NCI-H2081 treated with DMSO at 0.1 percent for 48 hours (cell line): ENCODE results near the gene CDH13.

Source experiments
- DNase-seq: peaks from one replicate; lab custom pipeline; 2025; lab: John Stamatoyannopoulos, UW

The CDH13 gene

DNA sequence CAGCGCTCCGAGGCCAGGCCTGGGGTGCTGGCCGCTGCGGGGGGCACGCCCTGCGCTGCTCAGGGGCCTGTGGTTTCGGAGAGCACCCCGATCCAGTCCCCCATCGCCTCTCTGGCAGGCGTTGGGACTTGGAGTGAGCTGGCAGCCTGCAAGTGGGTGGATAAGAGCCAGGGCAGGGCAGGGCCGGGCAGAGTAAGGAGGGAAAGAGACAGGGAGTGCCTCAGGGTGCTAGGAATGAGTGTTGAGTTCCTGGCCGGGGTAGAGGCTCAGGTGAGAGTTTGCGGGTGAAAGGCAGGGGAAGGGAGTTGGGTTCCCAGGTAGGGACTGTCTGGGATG, 1.3 kb downstream of the CDH13 start:
- DNase-seq: no peak

DNA sequence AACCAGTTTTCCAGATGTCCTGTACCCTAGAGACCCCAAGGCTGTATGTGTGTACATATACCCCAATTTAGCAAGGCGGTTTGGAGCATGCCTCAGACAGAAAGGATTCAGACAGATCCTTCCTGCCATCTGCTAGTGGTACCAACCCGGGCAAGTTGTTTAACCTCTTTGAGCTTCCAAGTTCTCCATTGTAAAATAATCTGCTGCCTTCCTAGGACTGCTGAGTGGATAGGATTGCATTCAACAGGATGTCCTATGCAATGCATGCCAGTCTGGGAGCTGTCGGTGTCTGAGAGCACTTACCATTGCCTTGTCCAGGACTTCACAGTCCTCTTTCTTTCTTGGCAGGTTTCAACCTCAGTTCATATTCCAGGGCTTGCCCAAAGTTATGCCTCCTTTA, 1.9 kb downstream of the CDH13 start:
- no peak for DNase-seq

DNA sequence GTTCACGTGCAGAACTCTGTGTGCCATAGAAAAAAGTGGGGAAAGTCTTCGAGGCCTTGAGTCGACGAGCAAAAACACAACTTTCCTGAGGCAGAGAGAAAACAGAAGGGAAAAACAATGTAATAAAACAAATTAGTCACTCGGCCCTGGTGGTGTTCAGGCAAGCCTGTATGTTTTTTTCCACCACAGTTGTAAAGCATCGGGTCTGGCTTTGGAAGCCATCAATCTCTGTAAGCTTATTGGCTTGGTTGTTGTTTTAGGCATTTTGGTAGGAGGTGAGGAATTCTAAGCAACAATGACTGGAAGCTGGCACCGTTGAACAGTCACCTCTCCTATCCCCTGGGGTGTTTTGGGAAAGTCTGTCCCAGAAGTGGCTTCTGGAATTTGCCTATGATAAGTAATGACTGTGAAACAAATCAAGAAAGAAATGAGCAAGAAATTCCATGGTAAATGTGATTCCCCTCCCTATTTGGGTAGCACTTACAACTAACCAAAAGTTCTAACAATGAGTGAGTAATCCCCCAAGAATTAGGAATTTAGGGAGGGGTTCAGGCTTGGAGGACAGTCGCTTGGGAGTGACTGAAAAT, 2.8 kb downstream of the CDH13 start:
- DNase-seq: no peak

DNA sequence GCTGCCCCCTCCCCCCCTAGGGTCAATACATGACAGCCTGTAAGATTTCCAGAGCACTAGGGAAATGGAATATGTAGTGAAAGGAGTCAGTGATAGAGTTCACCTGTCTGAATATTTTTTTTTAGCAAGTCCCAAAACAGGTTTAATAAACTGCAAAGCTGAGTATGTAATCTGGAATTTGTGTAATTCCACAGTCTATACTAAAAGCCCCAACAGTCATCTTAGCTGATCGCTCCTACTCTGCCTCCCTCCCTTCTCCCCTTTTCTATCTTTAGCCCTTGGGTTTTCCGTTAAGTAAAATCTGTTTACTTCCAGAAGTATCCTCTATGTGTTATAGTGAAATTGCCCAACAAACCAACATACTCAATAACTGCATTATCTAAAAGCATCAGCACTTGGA, 3.5 kb downstream of the CDH13 start:
- no peak for DNase-seq

DNA sequence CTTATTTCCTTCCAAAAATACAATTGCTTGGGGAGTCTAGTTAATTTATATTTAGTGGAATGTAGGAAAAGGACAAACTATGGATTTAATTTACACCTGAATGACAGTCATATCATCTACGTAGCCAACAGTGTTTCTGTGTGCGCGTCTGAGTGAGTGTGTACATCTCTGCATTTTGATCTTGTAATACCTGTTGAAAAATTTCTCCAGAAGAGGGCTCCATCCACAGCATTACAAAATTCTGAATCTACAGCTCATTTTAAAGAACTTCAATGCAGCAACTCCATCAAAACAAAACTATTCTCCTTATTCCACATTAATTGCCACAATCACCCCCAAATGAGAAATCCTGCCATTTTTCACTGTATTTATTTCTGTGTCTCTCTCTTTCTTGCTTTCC, 3.9 kb downstream of the CDH13 start:
- DNase-seq: no peak

DNA sequence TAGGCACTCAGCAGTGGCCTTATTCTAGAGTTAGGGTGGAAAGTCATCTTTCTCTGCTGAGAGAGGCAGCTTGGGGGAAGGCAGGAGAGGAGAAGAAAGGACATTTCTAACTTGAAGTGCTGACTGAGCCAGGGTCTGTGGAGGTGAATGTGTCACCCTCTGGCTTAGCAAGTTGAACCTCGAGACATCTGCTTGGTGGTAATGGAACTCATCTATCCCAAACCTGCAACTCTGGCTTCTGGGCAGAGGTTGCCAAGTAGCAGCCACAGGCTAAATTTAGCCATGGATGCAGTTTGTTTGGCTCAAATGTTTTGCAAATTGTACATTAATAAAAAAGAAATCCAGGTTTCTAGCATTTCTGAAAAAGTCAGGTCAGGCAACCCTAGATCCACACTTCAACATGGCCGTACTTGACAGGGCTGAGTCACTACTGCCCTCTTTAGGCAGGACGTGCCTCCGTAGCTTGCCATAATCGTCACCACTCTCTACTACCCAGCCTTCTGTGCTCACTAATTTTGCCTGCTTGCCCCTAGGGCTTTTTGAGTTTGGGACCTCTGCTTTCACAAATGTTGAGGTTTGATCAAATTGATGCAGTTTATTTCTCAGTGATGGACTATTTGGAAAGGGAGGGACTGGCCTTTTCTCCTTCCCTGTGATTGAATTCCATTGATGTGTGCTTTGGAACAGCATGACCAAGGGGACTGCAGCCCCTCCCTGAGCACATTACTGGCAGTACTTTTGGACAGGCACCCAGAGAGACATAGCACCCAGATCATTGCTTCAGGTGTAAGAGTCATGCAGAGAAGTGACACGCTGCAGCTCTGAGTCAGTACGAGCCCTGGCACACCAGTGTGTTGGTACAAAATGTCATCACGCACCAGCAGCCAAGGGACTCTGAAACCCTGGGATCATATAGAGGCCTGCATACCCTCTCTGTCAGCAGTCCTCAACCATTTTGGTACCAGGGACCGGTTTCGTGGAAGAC, 5.2 kb downstream of the CDH13 start:
- no peak for DNase-seq

DNA sequence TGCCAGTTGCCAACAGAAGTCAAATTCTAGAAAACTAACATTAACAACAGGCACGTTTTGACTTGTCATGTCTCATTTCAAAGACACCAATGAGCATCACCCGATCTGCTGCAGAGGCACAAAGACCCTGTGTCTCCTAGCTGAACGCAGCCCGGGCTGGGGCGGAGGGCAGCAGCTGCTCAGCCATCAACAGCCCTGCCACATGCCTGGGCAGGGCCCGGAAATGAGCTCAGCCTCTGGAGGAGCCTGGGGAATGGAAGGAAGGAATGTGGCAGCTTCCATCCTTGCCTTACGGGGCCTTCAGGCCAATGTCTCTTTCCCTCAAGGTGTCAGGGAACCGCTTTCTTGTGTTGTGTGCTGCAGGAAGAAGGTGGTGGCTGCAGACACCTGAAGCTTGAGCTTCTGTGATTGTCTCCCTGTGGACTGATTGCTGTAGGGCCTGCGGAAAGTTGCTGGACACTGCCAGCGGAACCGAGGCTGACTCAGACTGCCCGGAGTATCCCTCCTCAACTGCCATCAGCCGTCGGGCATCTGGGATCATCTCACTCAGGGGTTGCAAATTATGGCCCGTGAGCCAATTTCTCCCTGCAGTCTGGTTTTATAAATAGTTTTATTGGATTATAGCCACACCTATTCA, 7.3 kb downstream of the CDH13 start:
- DNase-seq: no peak

DNA sequence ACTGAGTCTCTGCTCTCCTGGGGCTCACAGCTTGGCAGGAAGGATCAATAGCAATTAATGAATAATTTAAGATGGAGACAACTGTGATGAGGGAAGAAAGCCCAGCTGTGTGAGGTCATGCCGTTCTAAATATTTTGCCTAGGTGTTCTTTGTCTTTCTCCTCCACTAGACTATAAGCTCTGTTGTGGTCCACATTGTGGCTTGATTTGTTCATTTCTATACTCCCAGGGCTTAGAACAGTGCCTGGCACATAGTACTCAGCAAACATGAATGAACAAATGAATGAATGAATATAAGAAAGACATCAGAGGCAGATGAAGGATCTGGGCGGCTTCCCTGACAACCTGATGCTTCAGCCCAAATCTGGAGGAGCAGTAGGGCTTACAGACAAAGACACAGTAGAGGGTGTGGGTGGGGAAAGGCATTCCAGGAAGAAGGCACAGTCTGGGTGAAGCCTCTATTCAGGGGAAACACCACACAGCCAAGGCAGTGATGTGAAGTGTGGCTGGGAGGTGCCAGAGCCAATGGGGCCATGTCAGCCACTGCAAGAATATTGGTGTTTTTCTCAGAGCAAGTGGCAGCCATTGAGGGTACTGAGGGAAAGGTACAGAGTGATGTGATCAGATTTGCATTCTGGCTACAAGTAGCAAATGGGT, 8.3 kb downstream of the CDH13 start:
- no peak for DNase-seq

DNA sequence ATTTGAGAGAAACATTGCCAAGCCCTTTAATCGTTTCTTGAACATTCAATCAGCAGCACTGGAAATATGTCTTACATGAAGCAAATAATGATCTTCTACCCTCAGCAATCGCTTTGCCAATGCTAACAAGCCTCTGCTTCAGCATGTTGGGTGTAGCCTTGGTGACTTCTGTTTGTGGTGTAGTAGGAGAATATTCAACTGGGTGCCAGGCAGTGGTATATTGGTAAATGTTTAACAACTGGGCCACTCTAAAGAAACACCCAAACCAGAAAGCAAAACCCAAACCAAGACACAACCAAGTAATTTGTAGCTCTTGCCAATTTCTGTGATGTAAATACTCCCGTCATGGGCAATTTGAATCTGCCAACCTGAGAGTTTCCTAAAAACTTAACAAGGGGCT, 9.7 kb downstream of the CDH13 start:
- DNase-seq: no peak

DNA sequence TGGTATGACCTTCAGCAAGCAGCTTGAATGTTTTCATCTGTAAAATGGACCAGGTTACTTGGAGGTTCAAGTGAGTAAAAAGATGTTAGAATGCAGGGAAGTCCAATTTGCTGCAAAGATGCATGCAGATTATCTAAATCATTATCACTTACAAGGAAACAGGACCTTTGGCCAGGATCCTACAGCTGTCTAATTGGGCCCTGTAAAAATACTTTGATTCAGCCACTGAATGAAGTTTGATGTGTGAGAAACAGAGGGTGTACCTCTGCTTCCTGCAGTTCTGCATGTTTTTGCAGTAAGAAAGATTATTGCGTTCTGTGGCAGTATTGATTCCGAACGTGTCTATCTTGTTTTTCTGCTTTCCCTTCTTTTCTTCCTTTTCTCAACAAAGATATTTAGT, 10.2 kb downstream of the CDH13 start:
- no peak for DNase-seq

DNA sequence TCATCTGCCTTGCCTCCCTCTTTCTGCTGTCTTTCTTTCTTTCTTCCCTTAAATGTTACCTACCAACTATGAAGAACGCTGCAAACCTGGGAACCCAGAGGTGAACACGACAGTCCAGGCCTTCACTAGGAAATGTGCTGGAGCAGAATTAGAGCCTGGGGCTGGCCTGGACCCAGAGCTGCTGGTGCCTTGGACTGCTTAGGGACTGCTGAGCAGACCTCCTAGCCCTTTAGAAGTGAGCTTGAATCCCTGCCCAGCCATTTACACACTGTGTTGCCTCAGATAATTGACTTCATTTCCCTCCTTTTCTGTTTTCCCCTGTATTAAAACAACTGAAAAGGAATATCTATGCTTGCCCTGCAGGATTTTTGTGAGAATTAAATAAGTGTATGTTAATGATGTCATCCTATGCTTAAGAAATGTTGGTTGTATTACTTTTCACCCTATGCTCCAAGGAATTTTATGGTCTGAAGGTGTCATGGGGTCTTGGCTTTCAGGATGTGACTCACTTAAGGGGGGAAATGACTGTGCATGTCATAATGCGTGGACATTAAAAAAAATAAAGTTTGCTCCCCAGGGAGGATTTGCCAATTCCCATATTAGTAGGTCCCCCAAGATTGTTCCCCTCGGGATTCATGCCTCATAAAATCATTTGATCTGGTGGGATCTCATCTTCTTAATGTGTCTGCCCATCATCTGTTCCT, 11.5 kb downstream of the CDH13 start:
- no peak for DNase-seq

DNA sequence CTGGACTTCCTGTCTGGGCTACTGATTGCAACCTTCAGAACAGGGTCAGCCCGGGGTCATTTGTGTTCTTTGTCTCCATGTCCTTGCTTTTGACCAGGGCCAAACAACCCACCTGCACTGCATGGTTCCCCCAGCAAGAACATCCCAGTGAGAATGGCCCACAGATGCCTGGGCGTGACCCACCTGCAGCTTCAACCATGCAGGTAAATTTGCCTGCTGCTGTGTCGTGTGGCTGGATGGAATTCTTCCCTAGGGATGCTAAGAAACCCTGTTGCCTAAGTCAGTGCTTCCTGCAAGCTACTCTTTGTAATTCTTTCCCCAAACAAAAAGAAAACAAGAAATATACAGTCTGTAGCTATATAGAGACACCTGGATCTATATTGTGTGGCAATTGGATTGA, 12.5 kb downstream of the CDH13 start:
- DNase-seq: no peak

DNA sequence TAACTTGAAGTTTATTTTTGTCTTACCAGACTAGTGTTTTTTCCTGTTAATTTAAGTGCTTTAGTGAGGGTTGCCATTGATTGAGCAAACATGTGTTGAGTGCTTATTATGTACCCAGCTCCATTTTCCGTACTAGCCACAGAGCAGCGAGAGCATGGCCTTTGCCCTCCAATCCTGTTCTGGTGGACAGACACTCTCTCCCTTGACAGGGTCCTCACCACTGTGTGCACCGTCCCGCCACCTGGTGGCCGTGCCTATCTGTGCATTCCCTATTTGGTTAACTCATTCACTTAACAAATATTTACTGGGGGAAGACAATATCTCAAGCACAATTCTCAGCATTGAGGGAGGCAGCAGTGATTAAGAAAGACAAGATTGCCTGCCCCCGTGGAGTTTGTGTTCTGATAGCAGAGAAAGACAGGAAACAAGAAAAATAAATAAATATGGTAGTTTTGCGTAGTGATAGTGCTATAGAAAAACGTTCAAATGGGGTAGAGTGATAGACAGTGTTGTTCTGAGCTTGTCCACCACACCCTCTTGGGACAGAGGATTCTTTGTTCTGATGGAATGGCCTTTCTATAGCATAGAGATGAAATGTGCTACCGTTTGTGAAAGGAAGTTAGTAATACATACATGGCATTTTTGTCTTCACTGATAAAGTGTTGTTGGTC, 13.0 kb downstream of the CDH13 start:
- DNase-seq: no peak

DNA sequence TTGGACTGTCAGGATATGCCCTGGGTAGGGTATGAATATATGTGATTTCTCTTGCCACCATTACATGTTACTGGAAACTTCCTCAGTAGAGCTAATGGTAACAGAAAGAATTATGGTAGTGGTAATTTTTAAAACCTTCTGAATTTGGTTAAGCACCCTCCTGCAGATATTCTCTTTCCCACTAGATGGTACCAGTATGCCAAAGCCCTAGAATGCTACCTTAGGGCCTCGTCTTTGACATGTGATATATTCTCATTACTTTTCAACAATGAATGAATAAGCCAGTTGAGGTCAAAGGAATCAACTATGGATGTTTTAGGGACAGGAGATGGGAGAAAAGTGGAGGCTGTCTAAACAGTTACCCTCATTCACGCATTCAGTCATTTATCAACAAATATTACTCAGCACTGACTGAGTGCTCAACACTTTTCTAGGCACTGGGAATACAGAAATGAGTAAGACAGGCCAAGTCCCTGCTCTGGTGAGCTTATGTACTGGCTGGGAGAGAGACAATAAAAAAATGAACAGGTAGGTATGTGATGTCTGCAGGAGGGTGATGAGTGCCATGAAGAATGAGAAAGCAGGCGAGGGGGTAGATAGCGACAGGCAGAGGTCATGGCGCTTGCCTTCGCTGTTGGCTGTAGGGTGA, 14.7 kb downstream of the CDH13 start:
- no peak for DNase-seq

DNA sequence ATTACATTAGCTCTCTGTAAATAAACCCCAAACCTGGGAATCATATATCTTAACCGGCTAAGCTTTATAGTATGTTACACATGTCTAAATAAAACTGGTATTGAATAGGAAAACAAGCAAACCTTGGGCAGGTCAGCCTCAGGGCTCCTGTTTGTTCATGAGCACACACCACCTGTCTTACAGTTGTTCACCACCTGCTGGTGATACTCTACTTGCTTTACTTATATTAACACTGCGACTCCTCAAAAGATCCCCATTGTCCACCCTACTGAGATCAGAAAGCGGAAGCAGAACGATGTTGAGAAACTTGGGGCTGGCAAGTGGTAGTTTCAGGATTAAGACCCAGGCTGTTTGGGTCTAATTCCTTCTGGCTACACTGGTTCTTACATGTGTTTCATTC, 16.4 kb downstream of the CDH13 start:
- DNase-seq: no peak

DNA sequence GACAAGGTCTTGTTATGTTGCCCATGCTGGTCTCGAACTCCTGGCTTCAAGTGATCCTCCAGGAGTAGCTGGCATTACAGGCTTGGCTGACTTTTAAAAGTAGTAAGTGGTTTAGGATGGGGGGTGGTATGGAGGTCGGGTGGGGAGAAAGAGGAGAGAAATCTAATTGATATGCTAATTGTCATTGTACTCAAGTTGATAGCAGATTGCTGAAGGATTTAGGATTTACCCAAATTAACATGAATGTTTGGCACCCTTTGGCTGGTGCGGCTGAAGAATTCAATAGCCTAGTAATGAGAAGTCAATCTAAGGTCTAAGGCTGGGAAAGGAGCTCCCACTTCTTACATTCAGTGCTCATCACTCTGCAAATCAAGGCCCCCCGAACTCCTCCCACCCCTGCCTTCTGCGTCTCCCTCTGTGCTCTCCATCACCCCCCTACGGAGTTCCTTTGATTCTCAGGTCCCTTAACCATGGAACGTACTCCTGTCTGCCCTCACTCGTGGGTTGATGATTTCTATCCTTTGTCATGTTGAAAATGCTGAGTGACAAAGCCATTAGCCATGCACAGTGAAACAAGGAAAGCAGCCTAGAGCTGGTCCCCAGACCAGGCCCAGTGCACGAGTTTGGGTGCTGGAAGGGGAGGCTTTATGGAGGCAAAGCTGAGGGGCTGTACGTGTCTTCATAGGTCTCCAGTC, 17.3 kb downstream of the CDH13 start:
- DNase-seq: no peak

DNA sequence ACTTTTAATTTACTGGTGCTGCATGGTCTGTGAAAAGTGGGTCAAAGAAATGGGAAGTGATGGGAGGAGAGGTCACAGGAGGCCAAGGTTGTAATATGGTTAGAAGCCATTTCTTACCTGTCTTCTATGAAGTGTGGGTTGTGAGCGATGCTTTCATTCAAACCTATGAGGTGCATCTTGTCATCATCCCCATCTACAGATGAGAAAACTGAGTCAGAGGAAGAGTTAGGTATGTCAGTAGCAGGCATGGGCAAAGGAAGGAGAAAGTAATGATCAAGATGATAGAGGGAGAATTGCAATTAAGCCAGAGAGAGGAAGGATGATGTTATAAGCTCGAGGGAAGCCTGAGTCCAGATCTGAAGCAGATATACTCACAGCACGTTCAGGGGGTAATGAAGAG, 19.7 kb downstream of the CDH13 start:
- no peak for DNase-seq

DNA sequence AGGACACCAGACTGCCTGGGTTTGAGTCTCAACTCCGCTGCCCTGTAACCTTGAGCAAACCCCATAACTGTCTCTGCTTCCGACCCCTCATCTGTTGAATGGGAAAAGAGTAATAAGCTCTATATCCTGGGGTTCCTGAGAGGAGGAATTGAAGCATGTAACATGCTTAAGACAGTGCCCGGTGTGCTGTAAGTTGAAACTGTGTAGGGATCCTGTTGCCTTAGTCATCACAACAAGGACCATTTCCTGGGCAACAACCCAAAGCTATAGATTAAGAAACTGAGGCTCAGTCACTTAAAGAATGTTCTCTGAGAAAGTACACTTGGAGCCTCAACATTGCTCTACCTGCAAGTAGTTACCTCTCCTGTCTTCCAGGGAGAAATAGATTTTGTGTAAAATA, 23.0 kb downstream of the CDH13 start:
- DNase-seq: no peak

DNA sequence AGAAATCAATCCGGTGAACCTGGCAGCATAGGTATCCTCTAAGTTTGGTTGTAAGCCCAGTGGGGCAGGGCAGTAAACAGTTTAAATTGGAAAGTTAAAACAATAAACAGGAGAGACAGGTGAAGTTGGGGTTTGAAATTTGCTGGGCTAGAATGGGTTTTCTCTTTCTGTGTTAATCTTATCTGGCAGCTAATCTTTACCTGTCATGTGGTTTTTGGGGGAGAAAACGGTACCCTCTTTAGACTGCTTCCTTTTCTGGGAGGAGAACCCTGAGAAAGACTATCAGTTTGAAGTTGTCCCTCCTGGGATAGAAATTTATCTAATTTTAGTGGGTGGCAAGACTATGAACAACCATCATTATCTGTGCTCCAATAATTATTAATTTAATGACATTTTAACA, 24.0 kb downstream of the CDH13 start:
- no peak for DNase-seq

DNA sequence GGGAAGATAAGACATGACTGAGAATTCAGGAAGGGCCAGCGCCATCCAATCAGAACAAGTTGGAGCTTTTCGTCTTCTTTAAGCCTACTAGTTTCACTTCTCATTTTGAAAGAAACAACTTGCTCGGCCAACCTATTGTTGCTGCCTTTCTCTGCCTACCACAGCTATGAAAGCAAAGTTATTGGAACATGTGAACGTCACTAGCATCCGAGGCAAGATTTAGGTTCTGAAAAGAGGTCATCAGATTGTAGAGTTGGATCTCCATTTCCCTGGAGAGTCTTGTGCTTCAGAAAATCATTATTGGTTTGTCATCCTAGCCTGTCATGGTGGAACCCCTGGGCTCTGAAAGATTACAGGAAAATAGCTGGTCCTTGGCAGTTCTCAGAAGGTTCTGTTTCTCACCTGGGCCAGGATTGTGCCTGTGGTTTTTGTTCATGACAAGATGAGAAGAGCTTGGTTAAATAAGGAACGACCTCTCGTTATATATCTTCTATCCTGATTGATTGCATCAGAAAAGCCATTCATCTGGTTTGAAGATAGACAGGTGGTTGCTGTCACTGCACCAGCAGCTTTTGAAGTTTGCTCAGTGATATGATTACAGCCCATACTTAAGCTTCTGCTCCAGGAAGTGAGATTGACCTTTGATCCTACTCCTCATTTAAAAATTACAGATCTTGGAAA, 25.3 kb downstream of the CDH13 start:
- DNase-seq: no peak
